Mucosa of descending colon (tissue), 3 donors: ENCODE measurements around the gene LMO1. TPM values are rescaled to one million over a fixed set of nuclear protein-coding genes. Genes with fewer than 3 reads are reported as not detected.

Experiments used
- ATAC-seq: fragments of 200-7000 bp; cut with Tn5 transposase; one replicate; pipeline ENCODE4 v1.9.1; 2020; ENCODE audit warnings: mild to moderate bottlenecking, moderate library complexity
- DNase-seq, 3 donors: peaks; one replicate each; pipeline ENCODE4 v3.0.0-alpha.2; 2020
- H3K36me3 ChIP-seq: fragments of 200-600 bp; one replicate; pipeline ENCODE4 v1.8.0; 2021; ENCODE audit warnings: low read depth, mild to moderate bottlenecking
- H3K4me1 ChIP-seq: fragments of 200-600 bp; one replicate; pipeline ENCODE4 v1.8.0; 2021; ENCODE audit warnings: low read depth, mild to moderate bottlenecking
- H3K4me3 ChIP-seq: fragments of 200-600 bp; one replicate; pipeline ENCODE4 v1.8.0; 2021; ENCODE audit warnings: mild to moderate bottlenecking
- H3K9me3 ChIP-seq: fragments of 200-600 bp; one replicate; pipeline ENCODE4 v1.8.0; 2021; ENCODE audit warnings: mild to moderate bottlenecking
- intact Hi-C, 2 donors: fragments of 100-400 bp; cut with DNase I in 1 of 2; cut with micrococcal nuclease in 1 of 2; formaldehyde crosslinking; loops; one replicate each; pipeline versions ENCODE4 v1.11.0 to v1.11.1; 2022; cut with DNase I, micrococcal nuclease
- long read RNA-seq, 2 donors: library from polyadenylated mRNA; unstranded; transcript quantifications; one replicate each; pipeline ENCODE4 v2.0.0, GENCODE V29; 2019 to 2021
- total RNA-seq, 3 donors: library from RNA; stranded (reverse); fragmentation: NEBNext Ultra II Directional in 2 of 3; extraction: Animal tissue kit (Norgen Biotek cat#: 25700) in 2 of 3; gene quantifications; one replicate each; pipeline versions ENCODE4 v1.2.1 to v1.2.4, GENCODE V29; 2021 to 2023
- TF ChIP-seq, protein P1 (sequence below): fragments of 200-600 bp; IDR thresholded peaks from one replicate; pipeline ENCODE4 v1.8.0; 2022; ENCODE audit warnings: antibody characterized with exemption, mild to moderate bottlenecking
- donor health status: DM: no; HTN: no; CAD: no; lungs with moderate emphysema.
- donor health status: DM: no; HTN: no; CAD: no.
- donor health status: DM: no; HTN: yes; CAD: no.

The LMO1 gene
- total RNA-seq: under 1 TPM in 1 of 3 donors, not detected in 2; 0.70 TPM
- long read RNA-seq, donor 1: 0 reads
- long read RNA-seq, donor 2, partial matches to known transcripts: 2 of 2 reads
- long read RNA-seq, donor 2, other reads (novel, unspliced or antisense): 0 of 2 reads

DNA sequence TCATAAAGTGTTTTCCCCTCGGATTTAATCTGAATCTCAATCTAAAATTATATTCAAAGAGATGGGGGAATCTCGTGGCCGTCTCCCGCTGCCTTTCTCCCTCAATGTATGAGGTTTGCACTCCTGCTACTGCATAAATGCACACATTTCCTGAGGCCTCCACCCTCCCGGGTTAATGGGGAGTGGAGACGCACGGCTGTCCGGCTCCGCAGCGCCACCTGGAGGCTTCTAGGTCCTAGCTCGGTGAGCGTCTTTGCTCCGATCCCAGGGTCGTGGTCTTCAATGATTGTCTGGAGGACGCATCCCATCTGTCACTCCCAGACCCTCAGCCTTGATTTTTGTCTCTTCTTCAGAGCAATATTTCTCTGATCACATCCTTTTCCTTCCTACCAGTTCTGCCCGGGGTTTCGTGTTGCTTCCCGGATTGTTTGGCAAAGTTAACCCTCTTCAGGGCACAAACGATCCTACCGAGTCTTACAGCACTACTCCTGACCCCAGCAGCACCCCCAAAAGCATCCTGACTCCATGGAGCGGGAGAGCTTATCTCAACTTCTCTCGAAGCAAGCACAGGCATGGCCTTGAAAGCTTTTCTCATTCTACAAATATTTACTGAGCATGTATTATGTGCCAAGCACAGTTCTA lies at the start of gene LMO1:
TSS of gene LMO1 (minus strand) at position 110 of the 642 bp plus-strand sequence. CDS start 516 bp downstream, outside the sequence.
- TF ChIP-seq, protein P1, sequence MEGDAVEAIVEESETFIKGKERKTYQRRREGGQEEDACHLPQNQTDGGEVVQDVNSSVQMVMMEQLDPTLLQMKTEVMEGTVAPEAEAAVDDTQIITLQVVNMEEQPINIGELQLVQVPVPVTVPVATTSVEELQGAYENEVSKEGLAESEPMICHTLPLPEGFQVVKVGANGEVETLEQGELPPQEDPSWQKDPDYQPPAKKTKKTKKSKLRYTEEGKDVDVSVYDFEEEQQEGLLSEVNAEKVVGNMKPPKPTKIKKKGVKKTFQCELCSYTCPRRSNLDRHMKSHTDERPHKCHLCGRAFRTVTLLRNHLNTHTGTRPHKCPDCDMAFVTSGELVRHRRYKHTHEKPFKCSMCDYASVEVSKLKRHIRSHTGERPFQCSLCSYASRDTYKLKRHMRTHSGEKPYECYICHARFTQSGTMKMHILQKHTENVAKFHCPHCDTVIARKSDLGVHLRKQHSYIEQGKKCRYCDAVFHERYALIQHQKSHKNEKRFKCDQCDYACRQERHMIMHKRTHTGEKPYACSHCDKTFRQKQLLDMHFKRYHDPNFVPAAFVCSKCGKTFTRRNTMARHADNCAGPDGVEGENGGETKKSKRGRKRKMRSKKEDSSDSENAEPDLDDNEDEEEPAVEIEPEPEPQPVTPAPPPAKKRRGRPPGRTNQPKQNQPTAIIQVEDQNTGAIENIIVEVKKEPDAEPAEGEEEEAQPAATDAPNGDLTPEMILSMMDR: peak; percentile 63
- H3K9me3 ChIP-seq: no peaks in the 10 kb centered on the region
- ATAC-seq: peak; percentile 86
- H3K36me3 ChIP-seq: no peaks in the 10 kb centered on the region
- peaks cover 24% of the 10 kb centered on the region for H3K4me1 ChIP-seq
- peak; percentile 70 to 90 (median 85) for DNase-seq
- intact Hi-C loops: loop anchor here in 1 of 2 donors (5.0 kb wide), 1 partner anchor 37 kb away; no protein-coding TSS in a partner anchor
- H3K4me3 ChIP-seq: no peak within 1 kb of the TSS

DNA sequence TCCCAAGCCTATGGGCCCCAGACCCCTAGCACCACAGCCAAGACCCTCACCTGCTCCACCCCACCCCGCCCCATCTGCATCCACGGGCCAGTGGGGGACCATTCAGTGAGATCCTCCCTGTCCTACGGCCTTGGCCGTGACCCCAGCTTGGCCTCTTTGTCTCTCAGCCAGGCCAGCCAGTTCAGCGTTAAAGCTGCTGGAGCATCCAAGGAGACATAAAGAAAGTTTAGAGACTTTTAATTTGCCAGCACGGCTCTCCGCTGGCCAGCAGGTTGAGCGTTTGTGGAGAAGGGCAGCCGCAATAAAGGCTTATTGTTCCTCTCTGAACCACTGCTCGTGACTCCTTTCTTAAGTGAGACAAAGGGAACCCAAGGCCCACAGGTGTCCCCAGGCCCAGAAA lies 49.3 kb upstream of the LMO1 start:
- TF ChIP-seq, protein P1: no peak
- Histone ChIP-seq H3K4me1 (no peaks in the 10 kb centered on the region), H3K9me3 (no peaks in the 10 kb centered on the region), H3K4me3 (no peak overlapping the region), H3K36me3 (no peaks in the 10 kb centered on the region)
- intact Hi-C loops: no loop called here
- no peak for ATAC-seq
- DNase-seq: no peak

DNA sequence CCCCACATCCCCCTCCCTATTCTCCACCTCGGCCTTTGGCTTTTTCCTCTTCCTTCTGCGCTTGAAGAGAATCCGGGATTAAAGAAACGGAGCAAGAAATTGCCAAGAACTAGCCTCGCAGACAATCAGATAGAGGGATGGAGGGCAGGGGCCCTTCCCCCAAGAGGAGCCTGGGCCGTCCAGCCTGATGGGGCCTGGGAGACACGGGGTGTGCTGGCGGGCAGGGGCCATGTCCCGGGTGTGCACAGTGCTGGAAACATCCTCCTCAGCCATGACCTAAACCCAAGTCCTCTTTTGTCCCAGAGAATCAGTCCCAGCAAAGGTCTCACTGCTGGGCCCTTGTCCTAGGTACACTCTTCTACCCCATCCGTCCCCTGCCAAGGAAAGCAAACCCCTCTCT lies 47.7 kb upstream of the LMO1 start:
- H3K9me3 ChIP-seq: no peaks in the 10 kb centered on the region
- intact Hi-C loops: no loop called here
- TF ChIP-seq, protein P1: no peak
- no peak for DNase-seq
- H3K4me1 ChIP-seq: no peaks in the 10 kb centered on the region
- no peak for ATAC-seq
- no peak overlapping the region for H3K4me3 ChIP-seq
- no peaks in the 10 kb centered on the region for H3K36me3 ChIP-seq

DNA sequence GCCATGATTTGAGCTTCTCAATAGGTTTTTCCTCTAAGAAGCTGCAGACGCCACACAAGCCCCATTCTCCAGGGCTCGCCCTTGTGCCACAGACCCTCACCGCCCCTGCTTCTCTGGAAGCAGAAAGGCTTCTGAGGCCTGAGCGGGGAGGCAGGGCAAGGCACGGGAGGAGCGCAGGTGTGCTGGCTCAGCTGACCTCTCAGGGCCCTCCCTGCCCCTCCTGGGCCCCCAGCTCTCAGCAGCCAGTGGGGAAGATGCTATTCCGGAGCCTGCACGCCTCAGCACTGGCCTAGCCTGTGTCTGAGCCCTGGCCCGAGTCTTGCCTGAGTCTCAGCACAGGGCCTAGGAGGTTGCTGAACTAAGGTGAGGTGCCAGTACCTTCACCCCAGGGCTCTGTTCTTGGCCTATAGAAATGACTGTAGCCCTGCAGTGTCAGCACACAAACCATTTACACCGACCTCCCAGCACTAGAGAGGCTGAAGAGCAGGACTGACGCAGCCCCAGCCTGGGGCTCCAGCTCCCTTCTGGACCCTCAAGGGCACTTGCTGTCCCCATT lies 47.1 kb upstream of the LMO1 start:
- Histone ChIP-seq H3K9me3 (no peaks in the 10 kb centered on the region), H3K4me1 (no peaks in the 10 kb centered on the region), H3K4me3 (no peak overlapping the region), H3K36me3 (no peaks in the 10 kb centered on the region)
- ATAC-seq (no peak), DNase-seq (no peak)
- intact Hi-C loops: no loop called here
- TF ChIP-seq, protein P1: no peak

DNA sequence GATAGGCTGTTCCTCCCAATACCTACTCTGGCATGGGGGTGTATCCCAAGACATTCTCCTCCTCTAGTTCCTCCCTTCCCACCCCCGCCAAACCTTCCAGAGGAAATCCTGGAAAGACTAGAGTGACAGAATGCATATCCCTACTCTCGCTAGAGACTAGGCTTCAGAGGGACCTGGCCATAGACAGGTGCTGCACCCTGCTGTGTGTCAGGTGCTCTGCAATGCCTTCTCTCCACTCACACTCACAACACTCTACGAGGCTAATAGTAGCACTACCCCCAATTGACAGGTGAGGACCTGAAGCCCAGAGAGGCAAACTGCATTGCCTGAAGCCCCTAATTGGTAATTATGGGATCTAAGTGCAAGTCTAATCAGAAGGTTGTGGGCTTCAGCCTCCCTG lies 46.2 kb upstream of the LMO1 start:
- DNase-seq (no peak), ATAC-seq (no peak)
- Histone ChIP-seq H3K36me3 (no peaks in the 10 kb centered on the region), H3K4me3 (no peak overlapping the region), H3K9me3 (peaks cover 1% of the 10 kb centered on the region), H3K4me1 (no peaks in the 10 kb centered on the region)
- TF ChIP-seq, protein P1: no peak
- intact Hi-C loops: no loop called here
